GM12878 (cell line): ENCODE results near the gene CHST13. TPM values are rescaled to one million over a fixed set of nuclear protein-coding genes. Genes with fewer than 3 reads are reported as not detected.

Source experiments
- ATAC-seq: fragments of 200-7000 bp; cut with Tn5 transposase; 3 replicates; pipeline ENCODE4 v1.9.1; 2020; ENCODE audit warnings: mild to moderate bottlenecking, moderate library complexity
- BruUV-seq: library from RNA; stranded (reverse); fragments of 400-500 nt; replicated peaks from 2 replicates; lab custom pipeline; 2021; lab: Mats Ljungman, UMichigan
- CTCF ChIA-PET: fragments of 300-600 bp; sonication (Branson Sonifier 250); formaldehyde crosslinking; extraction: SDS; loops from one replicate; lab custom pipeline; 2021; ENCODE audit warnings: inconsistent platforms; lab: Yijun Ruan, JAX
- POLR2A ChIA-PET: fragments of 350-600 bp; formaldehyde crosslinking; extraction: SDS; loops from one replicate; lab custom pipeline; 2021; ENCODE audit warnings: inconsistent platforms; lab: Charles Lee
- RAD21 ChIA-PET: fragments of 300-600 bp; sonication (Branson Sonifier 250); formaldehyde crosslinking; loops from one replicate; lab custom pipeline; 2023; ENCODE audit warnings: antibody characterized with exemption; ENCODE audit not compliant: unreplicated experiment; lab: Charles Lee
- SMC1A ChIA-PET: fragments of 300-600 bp; sonication (Branson Sonifier 250); formaldehyde crosslinking; loops from one replicate; lab custom pipeline; 2023; ENCODE audit not compliant: unreplicated experiment, uncharacterized antibody; lab: Charles Lee
- DNase-seq: peaks from one replicate; pipeline ENCODE4 v3.0.0-alpha.2; 2011; ENCODE audit warnings: low read depth, low spot score
- FAIRE-seq: peaks from 3 replicates; lab custom pipeline; 2011; peaks lifted over from hg19 to GRCh38; lab: Jason Lieb, UNC
- H2AFZ ChIP-seq: 2 replicates; pipeline ENCODE4 v1.6.0; 2011; ENCODE audit warnings: low read depth, low read length, control low read depth; ENCODE audit not compliant: control insufficient read depth
- H3K27ac ChIP-seq: 2 replicates; pipeline ENCODE4 v1.5.1; 2011; ENCODE audit warnings: control low read depth; ENCODE audit not compliant: control insufficient read depth, insufficient read depth
- H3K27me3 ChIP-seq, 2 experiments: replicated peaks in 1 of 2; 2 replicates each; pipeline versions ENCODE4 v1.6.0 to v1.6.1; 2011; ENCODE audit warnings: low read length in 1 of 2; ENCODE audit not compliant: control insufficient read depth in 2 of 2, insufficient read depth in 2 of 2
- H3K36me3 ChIP-seq, 2 experiments: 2 replicates each; pipeline ENCODE4 v1.5.1; 2011; ENCODE audit warnings: low read length in 1 of 2; ENCODE audit not compliant: control insufficient read depth in 2 of 2, insufficient read depth in 2 of 2
- H3K4me1 ChIP-seq: 2 replicates; pipeline ENCODE4 v1.6.1; 2011; ENCODE audit warnings: mild to moderate bottlenecking, low read length, moderate library complexity, mixed read lengths; ENCODE audit not compliant: control insufficient read depth, insufficient read depth
- H3K4me2 ChIP-seq: 2 replicates; pipeline ENCODE4 v1.6.0; 2011; ENCODE audit warnings: control low read depth; ENCODE audit not compliant: control insufficient read depth, insufficient read depth
- H3K4me3 ChIP-seq: fragments of 200-600 bp; sonication (generic); 2 replicates; pipeline ENCODE4 v1.5.1; 2016
- H3K79me2 ChIP-seq: 2 replicates; pipeline ENCODE4 v1.6.0; 2011; ENCODE audit warnings: low read length; ENCODE audit not compliant: control insufficient read depth, insufficient read depth
- H3K9ac ChIP-seq: 2 replicates; pipeline ENCODE4 v1.8.0; 2011; ENCODE audit warnings: low read length, control low read depth, mixed read lengths; ENCODE audit not compliant: control insufficient read depth, insufficient read depth
- H3K9me3 ChIP-seq: replicated peaks from 3 replicates; pipeline ENCODE4 v1.5.1; 2011; ENCODE audit warnings: mild to moderate bottlenecking, low read length; ENCODE audit not compliant: control insufficient read depth, insufficient read depth
- H4K20me1 ChIP-seq: 2 replicates; pipeline ENCODE4 v1.6.0; 2011; ENCODE audit not compliant: control insufficient read depth, insufficient read depth
- BHLHE40 ChIP-seq, 2 experiments: fragments of 450-650 bp in 1 of 2; IDR thresholded peaks; 2 replicates each; pipeline ENCODE4 v1.6.1; 2011 to 2017; ENCODE audit warnings: low read depth in 2 of 2, borderline replicate concordance in 1 of 2, improper control_type of control experiment in 1 of 2, low read length in 1 of 2, mild to moderate bottlenecking in 1 of 2
- DPF2 ChIP-seq: fragments of 450-650 bp; IDR thresholded peaks from 2 replicates; pipeline ENCODE4 v1.6.1; 2017; ENCODE audit warnings: mild to moderate bottlenecking
- EP300 ChIP-seq, 2 experiments: fragments of 150-350 bp in 1 of 2; IDR thresholded peaks; 2 replicates each; pipeline ENCODE4 v1.6.1; 2011 to 2012; ENCODE audit warnings: low read depth in 2 of 2, low read length in 2 of 2, borderline replicate concordance in 1 of 2, improper control_type of control experiment in 1 of 2, inconsistent platforms in 1 of 2; ENCODE audit not compliant: control insufficient read depth in 1 of 2
- HDAC6 ChIP-seq: fragments of 200-600 bp; sonication (generic); IDR thresholded peaks from one replicate; pipeline ENCODE4 v1.8.0; 2017; ENCODE audit warnings: antibody characterized with exemption; ENCODE audit not compliant: unreplicated experiment
- MEF2B ChIP-seq: fragments of 450-650 bp; IDR thresholded peaks from 2 replicates; pipeline ENCODE4 v1.6.1; 2018; ENCODE audit warnings: mild to moderate bottlenecking, moderate library complexity; ENCODE audit not compliant: partially characterized antibody, poor library complexity, severe bottlenecking
- NFXL1 ChIP-seq: fragments of 450-650 bp; IDR thresholded peaks from 2 replicates; pipeline ENCODE4 v1.6.1; 2017; ENCODE audit warnings: antibody characterized with exemption, mild to moderate bottlenecking, borderline replicate concordance
- STAT1 ChIP-seq: fragments of 450-650 bp; conservative IDR thresholded peaks from 2 replicates; pipeline ENCODE4 v1.6.1; 2014; ENCODE audit warnings: antibody characterized with exemption, mild to moderate bottlenecking
- YY1 ChIP-seq: IDR thresholded peaks from 2 replicates; pipeline ENCODE4 v1.6.1; 2011; ENCODE audit warnings: low read depth, mild to moderate bottlenecking, low read length
- ZNF207 ChIP-seq: fragments of 450-650 bp; IDR thresholded peaks from 2 replicates; pipeline ENCODE4 v1.6.1; 2014; ENCODE audit warnings: antibody characterized with exemption, mild to moderate bottlenecking, borderline replicate concordance
- WGBS: methylation state at CpG from one replicate; pipeline ENCODE4 v1.1.6; 2016; ENCODE audit warnings: low lambda C conversion rate; ENCODE audit not compliant: insufficient replicate concordance, insufficient coverage; ENCODE audit errors: missing lambda C conversion rate; 5-methylcytosine and 5-hydroxymethylcytosine counted together
- in situ Hi-C: fragments of 300-500 bp; cut with MboI; formaldehyde crosslinking; loops from 9 replicates; pipeline ENCODE4 v1.14.3; 2018; ENCODE audit warnings: mixed read lengths
- intact Hi-C: fragments of 100-400 bp; cut with micrococcal nuclease; formaldehyde crosslinking; loops from one replicate; pipeline ENCODE4 v1.14.2; 2022; ENCODE audit not compliant: unreplicated experiment
- polyA plus RNA-seq, 11 experiments: library from polyadenylated mRNA; depleted of rRNA in 4 of 11; unstranded in 6 of 11; stranded (reverse) in 5 of 11; fragments of >200 nt; fragmentation: Nextera tagmentation in 4 of 11; fragmentation: Illumina TruSeq in 1 of 11; extraction: Ambion mirVana in 4 of 11; extraction: Trizol in 1 of 11; gene quantifications; 1 replicate in 1 of 11; 2 replicates in 10 of 11; pipeline versions ENCODE4 v1.2.1 to v1.2.3, GENCODE V29; 2011 to 2016; ENCODE audit warnings: inconsistent platforms in 2 of 11, missing spikeins in 2 of 11, low read depth in 1 of 11
- total RNA-seq, 4 experiments: library from RNA; depleted of rRNA in 3 of 4; stranded (reverse); fragments of >200 nt in 3 of 4; fragmentation: Illumina TruSeq in 1 of 4; extraction: Trizol in 1 of 4; gene quantifications; 2 replicates each; pipeline versions ENCODE4 v1.2.1 to v1.2.3, GENCODE V29; 2013 to 2021
- TF ChIP-seq, protein P1 (sequence below): fragments of 450-650 bp; IDR thresholded peaks from 2 replicates; pipeline ENCODE4 v1.6.1; 2014; ENCODE audit warnings: mild to moderate bottlenecking
- TF ChIP-seq, protein P2 (sequence below): IDR thresholded peaks from 2 replicates; pipeline ENCODE4 v1.6.1; 2012; ENCODE audit warnings: low read depth, low read length, improper control_type of control experiment

CHST13 gene
- total and polyA plus RNA-seq, 10 of the 15 experiments (the other 5 are each of a cell fraction or from before 2014, with no cell fraction given): not detected

DNA sequence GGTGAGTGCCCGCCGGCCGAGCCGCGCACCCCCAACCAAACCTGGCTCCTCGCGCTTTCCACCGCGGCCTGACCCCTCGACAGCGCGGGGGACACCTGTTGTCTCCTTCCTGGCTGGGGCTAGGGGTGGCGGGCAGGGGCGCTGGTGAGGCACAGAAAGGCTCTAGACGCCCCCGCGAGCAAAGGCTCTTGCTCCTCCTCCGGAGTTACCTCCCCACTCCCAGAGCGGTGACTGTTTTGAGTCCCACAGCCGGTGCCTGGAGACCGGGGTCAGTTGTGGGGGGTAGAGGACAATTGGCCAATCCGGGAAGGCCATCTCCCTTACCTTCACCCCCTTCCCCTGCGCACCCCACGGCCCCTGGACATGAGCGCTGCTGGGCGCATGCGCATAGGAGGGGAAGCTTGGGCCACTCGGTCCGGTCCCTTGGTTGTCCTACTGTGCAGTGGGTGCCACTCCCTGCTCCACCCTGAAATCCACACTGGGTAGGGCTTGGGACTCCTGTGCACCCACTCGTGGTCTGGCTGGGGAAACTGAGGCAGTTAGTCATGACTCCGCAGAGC lies 554 bp downstream of the CHST13 start:
- ChIA-PET CTCF (no interaction called here), SMC1A (no interaction called here), POLR2A (no interaction called here), RAD21 (interaction anchor here (1.0 kb wide), 1 partner anchor 1023 kb away, joined by 3 read pairs; no protein-coding TSS in a partner anchor)
- in situ Hi-C loops (no loop called here), intact Hi-C loops (no loop called here)
- H3K36me3 ChIP-seq: no peaks in the 10 kb centered on the region
- no peaks in the 10 kb centered on the region for H3K4me1 ChIP-seq
- TF ChIP-seq HDAC6 (peak; percentile 87), BHLHE40 (IDR thresholded peaks at IDR 0.05; ENCODE audit: borderline replicate concordance in 1 of 2, low read depth in 2 of 2, low read length in 1 of 2) (no peak), ZNF207 (no peak)
- no peak overlapping the region for H3K4me2 ChIP-seq
- DNase-seq (no peak), ATAC-seq (no peak), FAIRE-seq (no peak)
- no peaks in the 10 kb centered on the region for H4K20me1 ChIP-seq
- 11% methylated on average over 29 of the region's 31 CpGs for WGBS
- H3K9ac ChIP-seq: no peak overlapping the region
- H2AFZ ChIP-seq: no peak overlapping the region
- H3K27ac ChIP-seq: no peak overlapping the region
- H3K79me2 ChIP-seq: no peaks in the 10 kb centered on the region
- no peaks in the 10 kb centered on the region for H3K9me3 ChIP-seq
- no TSS peak for BruUV-seq
- no peaks in the 10 kb centered on the region; a peak in 1 of 4 replicates for H3K27me3 ChIP-seq
- H3K4me3 ChIP-seq: no peak overlapping the region

DNA sequence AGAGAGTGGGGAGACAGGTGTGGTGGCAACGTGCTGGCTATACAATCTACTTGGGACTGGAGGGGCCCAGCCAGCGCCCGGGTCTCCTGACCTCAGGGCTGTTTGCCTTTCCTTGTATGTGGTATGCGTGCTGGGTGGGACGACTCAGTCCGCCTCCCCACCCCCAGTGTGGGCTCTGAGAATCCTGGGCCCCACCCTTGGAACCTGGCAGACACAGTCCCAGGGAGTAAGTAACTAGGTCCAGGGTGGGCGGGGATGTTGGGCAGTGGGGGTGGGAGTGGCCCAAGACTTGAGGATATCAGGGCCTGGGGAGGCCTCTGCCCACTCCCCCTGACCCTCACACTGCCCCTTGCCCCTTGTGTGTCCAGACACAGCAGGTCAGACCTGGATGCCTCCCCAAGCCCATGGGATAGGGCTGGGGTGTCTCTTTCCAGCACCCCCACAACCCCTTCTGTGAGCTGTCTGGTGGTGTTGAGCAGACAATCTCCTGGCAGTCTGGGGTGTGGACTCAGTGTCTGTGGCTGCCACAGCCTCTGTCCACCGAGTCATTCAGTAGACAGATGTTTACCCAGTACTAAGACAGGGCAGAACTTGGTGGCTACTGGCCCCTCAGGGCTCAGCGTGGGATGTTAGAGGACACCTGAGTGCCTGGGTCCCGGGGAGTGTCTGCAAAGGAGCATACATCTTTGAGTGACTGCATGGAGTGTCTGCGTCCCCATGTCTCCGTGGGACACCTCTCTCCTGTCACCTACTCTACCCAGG lies 1.3 kb downstream of the CHST13 start:
- no peak for ATAC-seq
- H4K20me1 ChIP-seq: no peaks in the 10 kb centered on the region
- no peaks in the 10 kb centered on the region for H3K79me2 ChIP-seq
- intact Hi-C loops (no loop called here), in situ Hi-C loops (no loop called here)
- ChIA-PET SMC1A (no interaction called here), RAD21 (interaction anchor here (1.0 kb wide), 1 partner anchor 1022 kb away, joined by 3 read pairs; no protein-coding TSS in a partner anchor), POLR2A (no interaction called here), CTCF (no interaction called here)
- H3K4me2 ChIP-seq: no peak overlapping the region
- no TSS peak for BruUV-seq
- no peak for FAIRE-seq
- 33% methylated on average over 9 of the region's 12 CpGs for WGBS
- H3K9me3 ChIP-seq: no peaks in the 10 kb centered on the region
- H3K27me3 ChIP-seq: no peaks in the 10 kb centered on the region
- no peaks in the 10 kb centered on the region for H3K4me1 ChIP-seq
- no peak for DNase-seq
- H2AFZ ChIP-seq: no peak overlapping the region
- no peak overlapping the region for H3K27ac ChIP-seq
- H3K4me3 ChIP-seq: no peak overlapping the region
- no peak overlapping the region for H3K9ac ChIP-seq
- no peaks in the 10 kb centered on the region for H3K36me3 ChIP-seq
- TF ChIP-seq MEF2B: no peak
- no peak for TF ChIP-seq NFXL1
- no peak for TF ChIP-seq STAT1
- no peak for TF ChIP-seq YY1
- TF ChIP-seq, protein P1, sequence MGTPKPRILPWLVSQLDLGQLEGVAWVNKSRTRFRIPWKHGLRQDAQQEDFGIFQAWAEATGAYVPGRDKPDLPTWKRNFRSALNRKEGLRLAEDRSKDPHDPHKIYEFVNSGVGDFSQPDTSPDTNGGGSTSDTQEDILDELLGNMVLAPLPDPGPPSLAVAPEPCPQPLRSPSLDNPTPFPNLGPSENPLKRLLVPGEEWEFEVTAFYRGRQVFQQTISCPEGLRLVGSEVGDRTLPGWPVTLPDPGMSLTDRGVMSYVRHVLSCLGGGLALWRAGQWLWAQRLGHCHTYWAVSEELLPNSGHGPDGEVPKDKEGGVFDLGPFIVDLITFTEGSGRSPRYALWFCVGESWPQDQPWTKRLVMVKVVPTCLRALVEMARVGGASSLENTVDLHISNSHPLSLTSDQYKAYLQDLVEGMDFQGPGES: no peak
- TF ChIP-seq DPF2: no peak
- TF ChIP-seq, protein P2, sequence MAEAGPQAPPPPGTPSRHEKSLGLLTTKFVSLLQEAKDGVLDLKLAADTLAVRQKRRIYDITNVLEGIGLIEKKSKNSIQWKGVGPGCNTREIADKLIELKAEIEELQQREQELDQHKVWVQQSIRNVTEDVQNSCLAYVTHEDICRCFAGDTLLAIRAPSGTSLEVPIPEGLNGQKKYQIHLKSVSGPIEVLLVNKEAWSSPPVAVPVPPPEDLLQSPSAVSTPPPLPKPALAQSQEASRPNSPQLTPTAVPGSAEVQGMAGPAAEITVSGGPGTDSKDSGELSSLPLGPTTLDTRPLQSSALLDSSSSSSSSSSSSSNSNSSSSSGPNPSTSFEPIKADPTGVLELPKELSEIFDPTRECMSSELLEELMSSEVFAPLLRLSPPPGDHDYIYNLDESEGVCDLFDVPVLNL: no peak
- TF ChIP-seq EP300 (IDR thresholded peaks at IDR 0.05; ENCODE audit: borderline replicate concordance in 1 of 2, control insufficient read depth in 1 of 2, low read depth in 2 of 2, low read length in 2 of 2): no peak
